Activated naive CD4-positive, alpha-beta T cell (primary cell): ENCODE data around the gene GBX2.

Experiments
- DNase-seq, 4 experiments: peaks; one replicate each; lab custom pipeline; 2025; lab: John Stamatoyannopoulos, UW

The GBX2 gene

GRCh38 chr2:236117861-236118269, 50.3 kb downstream of the GBX2 start:
- no peak for DNase-seq

DNA sequence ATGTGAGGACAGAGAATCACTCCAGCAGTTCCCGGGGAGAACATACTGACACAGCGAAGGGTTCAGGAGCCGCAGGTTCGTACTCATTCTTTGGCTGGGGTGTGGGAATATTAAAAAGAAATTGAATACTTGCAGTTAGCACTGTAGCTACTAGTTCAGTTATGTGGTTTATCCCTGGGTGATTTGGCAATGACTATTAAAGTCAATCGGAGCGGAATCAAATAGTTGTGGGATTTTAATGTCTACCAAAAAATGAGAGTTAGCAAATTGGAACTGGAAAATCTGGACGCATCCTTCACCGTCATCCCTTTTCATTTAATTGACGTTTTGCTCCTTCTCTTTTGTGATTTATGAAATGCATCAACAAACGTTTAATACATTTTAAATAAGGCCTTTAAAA, 50.8 kb downstream of the GBX2 start:
- DNase-seq: no peak
